DMS 273 treated with DMSO at 0.1 percent for 48 hours (cell line): ENCODE measurements around the gene SLC35F6.
"Not testable (repeated sequence)": the region's sequence is repeated elsewhere in the genome, so short reads cannot be mapped to it uniquely, and the experiment has no call there.

Experiments used
- DNase-seq: peaks from one replicate; lab custom pipeline; 2025; lab: John Stamatoyannopoulos, UW

The SLC35F6 gene

GRCh38 chr2:26784570-26785234, 20.6 kb downstream of the SLC35F6 start:
- DNase-seq, result no peak

DNA sequence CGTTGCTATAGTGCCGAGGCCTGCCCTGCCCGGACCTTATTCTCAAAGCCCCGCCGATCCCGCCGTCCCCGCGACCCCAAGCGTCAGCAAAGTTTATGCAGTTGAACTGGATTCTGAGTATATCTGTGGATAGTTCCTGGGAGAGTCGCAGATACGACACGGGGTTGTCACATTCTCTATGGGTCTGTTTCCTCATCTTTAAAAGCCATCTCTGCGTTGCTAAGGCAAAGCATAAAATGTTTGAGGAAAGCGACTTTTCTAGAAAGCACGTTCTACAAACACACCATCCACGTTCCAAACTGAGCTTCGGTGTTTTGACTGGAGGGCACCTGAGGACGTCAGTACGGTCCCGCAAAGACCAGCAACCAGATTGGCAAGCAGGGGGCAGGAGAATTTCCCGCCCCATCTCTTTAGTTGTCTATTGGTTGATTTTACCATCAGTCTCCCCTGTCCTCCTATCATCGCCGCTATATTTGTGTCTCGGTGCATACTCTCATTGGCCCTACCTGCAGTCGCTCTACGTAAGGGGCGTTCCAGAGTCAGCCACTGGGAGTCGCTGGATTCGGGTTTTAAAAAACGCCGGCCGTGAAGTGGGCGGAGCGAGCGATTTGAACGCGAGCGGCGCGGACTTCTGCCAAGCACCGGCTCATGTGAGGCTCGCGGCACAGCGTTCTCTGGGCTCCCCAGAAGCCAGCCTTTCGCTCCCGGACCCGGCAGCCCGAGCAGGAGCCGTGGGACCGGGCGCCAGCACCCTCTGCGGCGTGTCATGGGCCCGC, 21.5 kb downstream of the SLC35F6 start, which contains the start of gene CENPA:
Gene CENPA (plus strand): TSS at position 626 of the 776 bp plus-strand sequence. CDS start 141 bp downstream, at position 767.
- DNase-seq, result peak; percentile 99

GRCh38 chr2:26786207-26787028, 22.3 kb downstream of the SLC35F6 start:
- no peak for DNase-seq

DNA sequence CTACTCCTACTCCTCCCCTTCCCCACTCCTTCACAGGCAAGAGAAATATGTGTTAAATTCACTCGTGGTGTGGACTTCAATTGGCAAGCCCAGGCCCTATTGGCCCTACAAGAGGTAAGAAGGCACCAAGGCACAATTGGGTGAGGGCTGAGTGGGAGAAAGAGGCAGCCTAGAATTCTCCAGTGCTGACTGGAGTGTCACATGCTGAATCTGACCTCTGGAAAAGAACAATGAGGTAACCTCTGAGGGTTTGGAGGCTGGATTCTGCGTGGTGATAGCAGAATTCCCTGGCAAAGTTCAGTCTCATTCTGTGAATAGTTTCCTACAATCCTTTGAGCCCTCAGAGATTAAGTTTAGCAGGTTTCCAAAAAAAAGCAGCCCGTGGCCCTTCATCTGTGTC, 28.6 kb downstream of the SLC35F6 start:
- DNase-seq, result no peak

GRCh38 chr2:26793518-26793917, 29.4 kb downstream of the SLC35F6 start:
- no peak for DNase-seq

DNA sequence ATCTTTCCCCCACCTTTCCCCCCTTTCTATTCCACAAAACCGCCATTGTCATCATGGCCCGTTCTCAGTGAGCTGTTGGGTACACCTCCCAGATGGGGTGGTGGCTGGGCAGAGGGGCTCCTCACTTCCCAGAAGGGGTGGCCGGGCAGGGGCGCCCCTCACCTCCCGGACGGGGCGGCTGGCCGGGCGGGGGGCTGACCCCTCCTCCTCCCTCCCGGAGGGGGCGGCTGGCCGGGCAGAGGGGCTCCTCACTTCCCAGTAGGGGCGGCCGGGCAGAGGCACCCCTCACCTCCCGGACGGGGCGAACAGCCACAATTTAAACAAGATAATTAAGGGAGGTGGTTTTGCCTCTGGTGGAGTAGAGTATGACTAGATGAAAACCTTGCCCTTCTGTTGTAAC, 31.1 kb downstream of the SLC35F6 start:
- not testable (repeated sequence) for DNase-seq

DNA sequence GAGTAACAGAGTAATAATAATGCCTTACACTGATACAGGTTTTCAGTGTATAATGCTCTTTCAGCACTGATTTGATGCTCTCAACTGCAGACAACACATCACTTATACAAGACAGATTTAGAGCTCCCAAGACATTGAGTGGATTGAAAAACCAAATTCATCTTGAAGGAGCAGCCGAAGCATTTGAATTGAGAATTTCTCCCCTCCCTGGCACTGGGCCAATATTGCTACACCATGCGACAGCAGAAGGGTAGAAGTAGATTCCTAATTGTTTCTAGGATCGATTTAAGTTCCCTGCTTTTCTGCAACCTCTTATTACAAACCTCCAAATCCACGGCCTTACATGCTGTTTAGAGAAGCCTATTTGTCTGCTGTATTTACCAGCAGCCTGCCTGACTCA, 37.2 kb downstream of the SLC35F6 start:
- DNase-seq, result no peak

DNA sequence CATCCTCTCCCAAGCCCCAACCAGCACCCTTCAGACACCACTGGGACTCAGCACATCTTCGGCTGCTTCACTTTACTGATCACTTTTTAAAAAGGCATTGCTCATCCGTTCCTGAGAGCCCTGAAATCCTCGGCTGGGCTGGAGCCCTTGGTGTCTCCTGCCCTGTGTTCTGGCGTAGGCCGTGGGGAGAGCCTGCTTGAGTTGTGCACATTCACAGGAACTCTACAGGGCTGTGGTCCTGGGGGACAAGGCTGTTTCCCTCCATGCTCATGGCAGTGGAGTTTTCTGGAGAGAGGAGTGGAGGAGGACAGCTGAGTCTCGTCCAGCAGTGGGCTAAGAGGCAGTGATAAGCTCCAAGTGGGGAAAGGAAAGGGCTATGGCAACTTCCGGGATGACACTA, 37.7 kb downstream of the SLC35F6 start:
- no peak for DNase-seq

- no peak for DNase-seq
Observed at GRCh38 chr2:26805241-26805676, 41.2 kb downstream of the SLC35F6 start.

DNA sequence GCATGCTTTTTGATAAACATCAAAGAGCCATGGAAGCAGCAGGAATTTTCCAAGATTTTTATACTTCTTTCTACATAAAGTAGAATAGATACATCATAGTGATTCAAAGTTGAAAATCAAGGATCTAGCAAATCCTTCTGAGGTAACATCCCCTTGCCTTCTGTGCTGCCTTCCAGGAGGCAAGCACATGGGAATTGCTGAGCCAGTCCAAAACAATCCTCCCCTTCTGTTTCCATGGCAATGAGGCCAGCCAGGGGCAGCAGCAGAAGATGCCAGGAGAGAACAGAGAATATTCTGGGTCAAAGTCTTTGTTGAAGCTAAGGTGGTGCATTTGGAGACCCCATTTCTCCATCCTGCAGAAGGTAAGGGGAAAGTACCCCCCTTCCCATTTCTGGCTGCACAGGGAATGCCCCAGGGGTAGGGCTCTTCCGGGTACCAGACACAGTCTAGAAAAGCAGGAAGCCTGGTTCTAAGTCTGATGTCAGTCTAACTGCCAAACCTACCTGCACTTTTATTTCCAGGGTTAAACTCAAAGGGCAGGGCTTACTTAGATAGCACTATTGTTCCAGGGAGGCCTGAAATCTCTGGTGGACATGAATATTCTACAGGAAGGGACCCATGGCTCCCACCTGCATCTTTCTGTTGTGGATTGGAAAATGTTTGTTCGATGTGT, 43.8 kb downstream of the SLC35F6 start:
- no peak for DNase-seq

- no peak for DNase-seq
Observed at GRCh38 chr2:26809211-26809610, 45.1 kb downstream of the SLC35F6 start.

DNA sequence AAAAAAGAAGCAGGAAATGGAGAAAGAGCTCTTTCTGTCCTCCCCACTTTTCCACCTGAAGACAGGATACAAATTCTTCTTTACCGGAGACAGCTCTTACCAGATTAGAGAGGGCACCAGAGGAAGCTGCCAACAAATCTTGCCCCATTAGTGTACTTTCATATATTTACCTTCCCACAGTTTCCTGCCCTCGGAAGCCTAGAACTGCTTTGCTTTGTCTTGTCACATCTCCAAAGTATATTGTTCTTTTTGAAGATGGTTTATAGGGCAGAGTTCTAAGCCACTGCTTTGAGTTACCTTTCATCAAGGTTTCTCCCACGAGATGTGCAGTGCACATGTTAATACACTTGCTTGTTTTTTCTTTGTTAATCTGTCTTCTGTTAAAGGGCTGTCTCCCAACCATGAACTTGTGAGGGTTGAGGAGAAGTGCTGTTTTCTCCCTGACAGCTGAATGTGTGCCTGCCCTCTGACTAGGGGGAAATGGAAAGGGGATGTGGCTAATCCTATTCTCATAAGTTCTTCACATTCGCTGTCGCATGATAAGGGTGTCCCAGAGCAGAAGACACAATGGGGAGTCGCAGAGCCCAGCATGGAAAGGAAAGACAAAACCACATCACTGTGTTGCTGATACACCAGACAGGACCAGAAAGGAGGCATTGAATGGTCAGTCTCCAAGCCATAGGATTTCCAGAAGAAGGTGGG, 45.9 kb downstream of the SLC35F6 start:
- no peak for DNase-seq

- DNase-seq, result no peak
Observed at GRCh38 chr2:26811261-26811660, 47.2 kb downstream of the SLC35F6 start.

GRCh38 chr2:26811791-26812694, 48.0 kb downstream of the SLC35F6 start:
- no peak for DNase-seq

- no peak for DNase-seq
Observed at GRCh38 chr2:26812731-26813130, 48.6 kb downstream of the SLC35F6 start.

- not testable (repeated sequence) for DNase-seq
Observed at GRCh38 chr2:26814072-26814765, 50.1 kb downstream of the SLC35F6 start.

DNA sequence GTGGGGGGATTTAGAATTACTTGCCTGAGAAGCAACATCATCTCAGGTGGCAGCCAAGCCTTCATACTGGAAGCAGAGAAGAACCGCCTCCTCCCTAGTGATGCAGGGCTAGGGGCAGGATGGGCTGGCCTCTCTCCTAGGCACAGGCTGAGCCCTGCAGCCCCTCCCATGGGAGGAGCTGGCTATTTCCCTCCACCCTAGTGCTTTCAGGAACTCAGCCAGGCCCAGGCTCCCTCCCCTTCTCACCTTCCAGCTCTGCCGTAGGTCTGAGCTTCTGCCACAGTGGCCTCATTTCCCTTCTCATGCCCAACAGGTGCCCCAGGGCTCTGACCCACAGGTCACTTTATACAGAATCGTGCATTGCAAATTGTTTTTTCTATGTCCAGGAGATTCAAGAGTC, 52.8 kb downstream of the SLC35F6 start:
- no peak for DNase-seq

GRCh38 chr2:26818255-26818654, 54.2 kb downstream of the SLC35F6 start:
- DNase-seq, result no peak

DNA sequence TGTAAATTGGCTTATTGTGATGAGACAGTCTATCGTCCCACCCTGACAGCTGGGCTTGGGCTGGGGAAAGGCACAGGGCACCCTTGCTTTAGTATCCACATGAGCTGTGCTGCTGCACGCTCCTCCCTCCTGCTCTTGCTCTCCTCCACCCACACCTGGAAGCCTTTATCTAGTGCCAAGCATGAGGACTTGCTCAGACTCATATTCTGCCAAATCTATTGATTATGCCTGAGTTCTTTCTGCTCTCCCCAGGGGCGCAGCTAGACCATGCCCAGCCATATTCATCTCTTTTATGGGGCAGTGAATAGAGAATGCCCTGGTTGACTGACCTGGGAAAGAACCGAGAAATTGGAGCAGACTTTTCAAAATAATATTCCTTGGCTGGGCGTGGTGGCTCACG, 54.9 kb downstream of the SLC35F6 start:
- no peak for DNase-seq

DNA sequence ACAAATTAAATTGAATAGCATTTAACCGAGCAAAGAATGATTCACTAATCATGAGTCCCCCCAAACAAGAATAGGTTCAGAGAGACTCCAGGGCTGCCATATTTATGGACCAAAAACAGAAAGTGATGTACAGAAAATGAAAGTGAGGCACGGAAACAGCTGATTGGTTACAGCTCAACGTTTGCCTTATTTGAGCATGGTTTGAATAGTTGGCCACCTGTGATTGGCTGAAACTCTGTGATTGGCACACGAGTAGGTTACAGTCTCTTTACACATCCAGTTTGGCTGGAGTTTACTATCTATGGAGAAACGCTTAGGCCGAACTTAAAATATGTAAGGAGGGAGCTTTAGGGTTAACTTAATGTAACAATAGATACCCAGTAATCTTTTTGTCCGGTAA, 56.8 kb downstream of the SLC35F6 start:
- DNase-seq, result no peak
